Body of pancreas (tissue), 4 donors: ENCODE results near the gene HECTD2.

Experiments used
- POLR2A ChIP-seq, 3 donors: fragments of 450-650 bp; IDR thresholded peaks; one replicate each; pipeline ENCODE4 v1.6.1; 2016; ENCODE audit warnings: antibody characterized with exemption in 3 of 3, mild to moderate bottlenecking in 2 of 3
- TF ChIP-seq, protein P1 (sequence below), 7 experiments: fragments of 450-650 bp in 4 of 7; fragments of 200-600 bp in 3 of 7; sonication (generic) in 3 of 7; IDR thresholded peaks; one replicate each; pipeline ENCODE4 v1.5.1; 2016 to 2019; ENCODE audit warnings: antibody characterized with exemption in 7 of 7

DNA sequence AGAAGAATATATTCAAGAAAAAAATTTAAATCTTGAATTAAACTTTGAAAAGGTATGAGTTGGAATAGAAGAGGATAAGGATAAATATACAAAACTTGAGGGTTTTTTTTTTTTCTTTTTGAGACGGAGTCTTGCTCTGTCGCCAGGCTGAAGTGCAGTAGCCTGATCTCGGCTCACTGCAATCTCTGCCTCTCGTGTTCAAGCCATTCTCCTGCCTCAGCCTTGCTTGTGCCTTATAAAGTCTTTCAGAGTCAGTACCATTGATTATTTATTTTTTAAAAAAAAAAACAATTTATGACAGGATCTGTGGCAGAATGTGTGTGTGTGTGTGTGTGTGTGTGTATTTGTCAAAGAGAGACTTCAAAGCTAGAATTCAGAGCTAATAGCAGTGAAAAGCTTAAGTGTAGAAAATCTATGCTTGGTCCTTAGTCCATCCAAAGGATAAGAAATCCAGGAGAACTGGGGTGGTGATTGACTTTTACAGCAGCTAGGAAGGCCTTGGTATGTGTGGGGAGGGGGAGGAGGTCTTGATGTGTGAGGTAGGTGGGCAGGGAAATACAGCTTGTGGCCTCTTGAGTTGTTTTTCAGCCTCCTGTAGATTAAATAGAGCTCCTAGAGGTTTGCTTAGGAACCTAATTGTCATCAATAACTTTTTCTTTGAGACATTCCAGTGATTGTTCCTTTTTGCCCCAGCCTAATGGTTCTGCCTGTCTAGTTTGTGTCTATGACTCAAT is 2.4 kb downstream of the HECTD2 start:
- TF ChIP-seq, protein P1, sequence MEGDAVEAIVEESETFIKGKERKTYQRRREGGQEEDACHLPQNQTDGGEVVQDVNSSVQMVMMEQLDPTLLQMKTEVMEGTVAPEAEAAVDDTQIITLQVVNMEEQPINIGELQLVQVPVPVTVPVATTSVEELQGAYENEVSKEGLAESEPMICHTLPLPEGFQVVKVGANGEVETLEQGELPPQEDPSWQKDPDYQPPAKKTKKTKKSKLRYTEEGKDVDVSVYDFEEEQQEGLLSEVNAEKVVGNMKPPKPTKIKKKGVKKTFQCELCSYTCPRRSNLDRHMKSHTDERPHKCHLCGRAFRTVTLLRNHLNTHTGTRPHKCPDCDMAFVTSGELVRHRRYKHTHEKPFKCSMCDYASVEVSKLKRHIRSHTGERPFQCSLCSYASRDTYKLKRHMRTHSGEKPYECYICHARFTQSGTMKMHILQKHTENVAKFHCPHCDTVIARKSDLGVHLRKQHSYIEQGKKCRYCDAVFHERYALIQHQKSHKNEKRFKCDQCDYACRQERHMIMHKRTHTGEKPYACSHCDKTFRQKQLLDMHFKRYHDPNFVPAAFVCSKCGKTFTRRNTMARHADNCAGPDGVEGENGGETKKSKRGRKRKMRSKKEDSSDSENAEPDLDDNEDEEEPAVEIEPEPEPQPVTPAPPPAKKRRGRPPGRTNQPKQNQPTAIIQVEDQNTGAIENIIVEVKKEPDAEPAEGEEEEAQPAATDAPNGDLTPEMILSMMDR (IDR thresholded peaks at IDR 0.05): no peak
- no peak for TF ChIP-seq POLR2A (IDR thresholded peaks at IDR 0.05)
